Stimulated activated CD4-positive, alpha-beta T cell treated with anti-CD3 and anti-CD28 coated beads, Interleukin-1b, Interleukin-23, amount 100 ng/mL, for 24 hours (primary cell): Measurements from ENCODE around the gene VPS13D.

Experiments used
- DNase-seq, 4 experiments: peaks; one replicate each; pipeline ENCODE4 v3.0.0-alpha.2; 2020; ENCODE audit warnings: low read depth in 4 of 4, low spot score in 1 of 4

The VPS13D gene

GRCh38 chr1:12400027-12400693 is 170.3 kb downstream of the VPS13D start:
- DNase-seq, result no peak

- no peak for DNase-seq
These were observed 172.4 kb downstream of the VPS13D start for GRCh38 chr1:12402159-12402673.

GRCh38 chr1:12402842-12403241 is 173.0 kb downstream of the VPS13D start:
- DNase-seq, result no peak

GRCh38 chr1:12404918-12405317 is 175.1 kb downstream of the VPS13D start:
- no peak for DNase-seq

- no peak for DNase-seq
These were observed 175.7 kb downstream of the VPS13D start for GRCh38 chr1:12405325-12406210.

- DNase-seq, result no peak
These were observed 176.6 kb downstream of the VPS13D start for GRCh38 chr1:12406211-12407021.

- DNase-seq, result no peak
These were observed 177.5 kb downstream of the VPS13D start for GRCh38 chr1:12407050-12407961.

GRCh38 chr1:12407962-12408454 is 178.2 kb downstream of the VPS13D start:
- DNase-seq, result no peak

GRCh38 chr1:12408662-12409061 is 178.8 kb downstream of the VPS13D start:
- no peak for DNase-seq

- DNase-seq, result no peak
These were observed 179.9 kb downstream of the VPS13D start for GRCh38 chr1:12409681-12410080.

GRCh38 chr1:12410351-12410750 is 180.5 kb downstream of the VPS13D start:
- no peak for DNase-seq

- no peak for DNase-seq
These were observed 181.3 kb downstream of the VPS13D start for GRCh38 chr1:12411098-12411497.

GRCh38 chr1:12411747-12412146 is 181.9 kb downstream of the VPS13D start:
- no peak for DNase-seq

GRCh38 chr1:12412439-12412838 is 182.6 kb downstream of the VPS13D start:
- DNase-seq, result no peak

GRCh38 chr1:12413664-12414410 is 184.0 kb downstream of the VPS13D start:
- no peak for DNase-seq

- no peak for DNase-seq
These were observed 184.7 kb downstream of the VPS13D start for GRCh38 chr1:12414444-12415018.

GRCh38 chr1:12415038-12415466 is 185.2 kb downstream of the VPS13D start:
- no peak for DNase-seq

GRCh38 chr1:12416101-12416500 is 186.3 kb downstream of the VPS13D start:
- DNase-seq, result no peak

- no peak for DNase-seq
These were observed 186.9 kb downstream of the VPS13D start for GRCh38 chr1:12416744-12417143.
